ENCODE data around the gene CABP2.
A peak's percentile ranks its signal among the peaks of the same experiment; 100 is the strongest.

Gene CABP2

DNA sequence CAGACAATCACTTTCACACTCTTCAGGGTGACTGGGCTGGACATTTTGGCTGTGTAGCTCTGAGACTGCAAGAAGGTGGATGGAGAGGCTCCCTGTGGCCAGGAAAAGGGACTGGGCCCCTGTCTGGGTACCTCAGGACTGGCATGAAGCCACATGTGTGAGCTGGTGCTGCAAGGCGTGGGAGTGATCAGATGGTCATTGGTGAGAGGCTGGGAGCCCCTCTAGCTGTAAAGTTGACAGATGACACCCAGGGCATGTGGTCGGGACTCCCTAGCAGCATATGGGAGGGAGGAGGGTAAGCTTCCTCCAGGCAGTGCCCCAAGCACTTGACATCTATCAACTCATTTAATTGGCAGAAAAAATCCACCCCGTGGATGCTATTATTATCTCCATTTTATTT, 18.9 kb upstream of the CABP2 start:
- no peaks in the 10 kb centered on the region for H3K36me3 Mint-ChIP-seq (ENCODE audit: low read depth)
- H3K27ac Mint-ChIP-seq = no peak overlapping the region
- H3K9me3 Mint-ChIP-seq = peaks cover 8% of the 10 kb centered on the region
- DNase-seq = no peak
- H3K4me1 Mint-ChIP-seq = peaks cover 13% of the 10 kb centered on the region
- TF ChIP-seq, protein P1, sequence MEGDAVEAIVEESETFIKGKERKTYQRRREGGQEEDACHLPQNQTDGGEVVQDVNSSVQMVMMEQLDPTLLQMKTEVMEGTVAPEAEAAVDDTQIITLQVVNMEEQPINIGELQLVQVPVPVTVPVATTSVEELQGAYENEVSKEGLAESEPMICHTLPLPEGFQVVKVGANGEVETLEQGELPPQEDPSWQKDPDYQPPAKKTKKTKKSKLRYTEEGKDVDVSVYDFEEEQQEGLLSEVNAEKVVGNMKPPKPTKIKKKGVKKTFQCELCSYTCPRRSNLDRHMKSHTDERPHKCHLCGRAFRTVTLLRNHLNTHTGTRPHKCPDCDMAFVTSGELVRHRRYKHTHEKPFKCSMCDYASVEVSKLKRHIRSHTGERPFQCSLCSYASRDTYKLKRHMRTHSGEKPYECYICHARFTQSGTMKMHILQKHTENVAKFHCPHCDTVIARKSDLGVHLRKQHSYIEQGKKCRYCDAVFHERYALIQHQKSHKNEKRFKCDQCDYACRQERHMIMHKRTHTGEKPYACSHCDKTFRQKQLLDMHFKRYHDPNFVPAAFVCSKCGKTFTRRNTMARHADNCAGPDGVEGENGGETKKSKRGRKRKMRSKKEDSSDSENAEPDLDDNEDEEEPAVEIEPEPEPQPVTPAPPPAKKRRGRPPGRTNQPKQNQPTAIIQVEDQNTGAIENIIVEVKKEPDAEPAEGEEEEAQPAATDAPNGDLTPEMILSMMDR (IDR thresholded peaks at IDR 0.05) = no peak
- no peak overlapping the region for H3K4me3 Mint-ChIP-seq
- peaks cover 6% of the 10 kb centered on the region for H3K27me3 Mint-ChIP-seq (ENCODE audit: low read depth, poor library complexity)

DNA sequence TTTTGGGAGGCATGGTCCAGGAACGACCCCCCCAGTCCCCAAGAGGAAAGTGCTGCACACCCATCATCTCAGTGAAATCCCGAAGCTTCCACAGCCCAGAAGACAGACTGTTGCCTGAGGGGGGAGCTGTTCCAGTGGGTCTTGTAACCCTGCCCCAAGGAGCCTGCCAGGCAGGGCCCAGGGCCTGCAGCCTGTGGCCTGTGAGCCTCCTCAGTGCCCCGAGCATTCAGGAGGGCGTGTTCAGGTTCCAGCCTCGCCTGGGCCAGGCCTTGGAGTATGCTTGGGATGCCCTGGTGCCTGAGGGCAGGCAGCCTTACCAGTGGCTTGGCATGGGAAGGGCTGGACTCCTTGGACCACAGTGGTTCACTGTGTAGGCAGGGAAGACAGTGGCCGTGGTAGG, 18.0 kb upstream of the CABP2 start:
- H3K27ac Mint-ChIP-seq = no peak overlapping the region

DNA sequence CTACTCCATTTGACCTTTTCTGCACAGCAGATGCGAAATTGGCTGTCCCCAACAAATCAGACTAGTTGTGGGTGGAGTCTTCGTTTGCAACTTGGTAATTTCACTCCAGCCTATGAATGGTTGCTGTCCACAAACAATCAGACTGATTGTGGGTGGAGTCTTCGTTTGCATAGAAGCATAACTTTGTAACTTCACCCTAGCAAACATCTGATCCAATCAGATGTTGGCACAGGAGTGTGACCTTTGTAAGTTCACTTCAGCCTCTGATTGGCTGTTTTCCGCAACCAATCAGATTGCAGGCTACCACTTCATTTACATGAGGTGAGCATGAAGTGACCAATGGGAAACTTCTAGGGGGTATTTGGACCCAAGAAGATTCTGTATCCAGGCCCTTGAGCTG, 16.3 kb upstream of the CABP2 start:
- Mint-ChIP-seq H3K4me3 (no peak overlapping the region), H3K27me3 (ENCODE audit: low read depth, poor library complexity) (peaks cover 7% of the 10 kb centered on the region)

More for the DNA sequence above, 18.0 kb upstream of the CABP2 start:
- H3K9me3 Mint-ChIP-seq = peaks cover 14% of the 10 kb centered on the region
- DNase-seq = no peak
- H3K4me3 Mint-ChIP-seq = no peak overlapping the region
- TF ChIP-seq, protein P1 (IDR thresholded peaks at IDR 0.05) = no peak
- H3K27me3 Mint-ChIP-seq (ENCODE audit: low read depth, poor library complexity) = peaks cover 7% of the 10 kb centered on the region
- H3K4me1 Mint-ChIP-seq = peaks cover 13% of the 10 kb centered on the region
- H3K36me3 Mint-ChIP-seq (ENCODE audit: low read depth) = no peaks in the 10 kb centered on the region

DNA sequence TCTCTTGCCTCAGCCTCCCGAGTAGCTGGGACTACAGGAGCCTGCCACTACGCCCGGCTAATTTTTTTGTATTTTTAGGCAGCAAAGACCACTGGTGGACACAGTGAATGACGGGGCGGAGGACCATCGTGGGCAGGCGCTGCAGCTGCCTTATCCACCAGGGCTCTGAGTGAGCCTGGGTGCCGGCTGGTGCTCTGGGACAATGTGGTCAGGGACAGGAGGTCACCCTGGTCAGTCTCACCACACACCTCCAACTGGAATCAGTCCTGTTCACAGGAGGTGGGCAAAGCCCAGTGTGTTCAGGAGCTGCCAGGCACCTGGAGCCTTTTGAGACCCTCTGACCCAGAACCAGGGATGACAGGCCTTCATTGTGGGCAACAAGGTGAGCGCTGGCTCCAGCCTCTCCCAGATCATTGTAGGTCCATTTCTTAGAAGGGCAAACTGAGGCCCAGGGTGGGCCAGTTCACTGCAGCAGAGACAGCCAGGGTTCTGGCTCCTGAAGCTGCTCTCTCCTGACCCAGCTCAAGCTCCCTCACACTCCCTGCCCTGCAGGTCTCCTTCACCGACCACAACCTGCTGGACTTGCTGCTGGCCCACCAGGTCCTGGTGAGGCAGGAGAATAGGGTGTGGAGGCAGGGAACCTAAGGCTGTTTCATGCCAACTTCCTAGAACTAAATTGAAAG, 15.7 kb upstream of the CABP2 start:
- DNase-seq = no peak
- Mint-ChIP-seq H3K36me3 (ENCODE audit: low read depth) (no peaks in the 10 kb centered on the region), H3K27me3 (ENCODE audit: low read depth, poor library complexity) (peaks cover 7% of the 10 kb centered on the region), H3K4me3 (no peak overlapping the region), H3K9me3 (peaks cover 33% of the 10 kb centered on the region), H3K27ac (no peak overlapping the region), H3K4me1 (peaks cover 9% of the 10 kb centered on the region)
- TF ChIP-seq, protein P1 (IDR thresholded peaks at IDR 0.05) = no peak

More for the DNA sequence above, 16.3 kb upstream of the CABP2 start:
- TF ChIP-seq, protein P1 (IDR thresholded peaks at IDR 0.05) = no peak
- peaks cover 9% of the 10 kb centered on the region for H3K4me1 Mint-ChIP-seq
- H3K9me3 Mint-ChIP-seq = peaks cover 28% of the 10 kb centered on the region
- no peak overlapping the region for H3K27ac Mint-ChIP-seq
- no peaks in the 10 kb centered on the region for H3K36me3 Mint-ChIP-seq (ENCODE audit: low read depth)
- no peak for DNase-seq

DNA sequence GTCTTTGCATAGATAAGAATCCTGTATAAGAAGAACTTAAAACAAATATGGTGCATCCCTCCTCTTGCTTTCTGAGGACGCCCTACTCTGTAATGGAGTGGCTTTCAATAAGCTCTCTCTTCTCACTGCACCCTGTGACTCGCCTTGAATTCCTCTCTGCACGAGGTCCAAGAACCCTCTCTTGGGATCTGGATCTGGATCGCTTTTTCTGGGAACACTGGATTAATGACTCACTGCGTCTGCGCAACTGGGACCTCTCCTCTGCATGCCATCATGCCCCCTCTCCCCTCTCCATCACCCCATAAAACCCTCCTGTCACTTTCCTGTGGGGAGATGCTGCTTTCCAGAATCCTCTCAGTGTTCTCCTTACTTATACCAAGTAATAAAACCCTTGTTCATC, 15.1 kb upstream of the CABP2 start:
- TF ChIP-seq, protein P1 (IDR thresholded peaks at IDR 0.05) = no peak
- H3K4me1 Mint-ChIP-seq = peaks cover 9% of the 10 kb centered on the region
- peak overlapping the region; percentile 14 for H3K27ac Mint-ChIP-seq
- peaks cover 7% of the 10 kb centered on the region for H3K27me3 Mint-ChIP-seq (ENCODE audit: low read depth, poor library complexity)
- no peaks in the 10 kb centered on the region for H3K36me3 Mint-ChIP-seq (ENCODE audit: low read depth)
- DNase-seq = no peak
- H3K4me3 Mint-ChIP-seq = no peak overlapping the region
- peaks cover 40% of the 10 kb centered on the region for H3K9me3 Mint-ChIP-seq

DNA sequence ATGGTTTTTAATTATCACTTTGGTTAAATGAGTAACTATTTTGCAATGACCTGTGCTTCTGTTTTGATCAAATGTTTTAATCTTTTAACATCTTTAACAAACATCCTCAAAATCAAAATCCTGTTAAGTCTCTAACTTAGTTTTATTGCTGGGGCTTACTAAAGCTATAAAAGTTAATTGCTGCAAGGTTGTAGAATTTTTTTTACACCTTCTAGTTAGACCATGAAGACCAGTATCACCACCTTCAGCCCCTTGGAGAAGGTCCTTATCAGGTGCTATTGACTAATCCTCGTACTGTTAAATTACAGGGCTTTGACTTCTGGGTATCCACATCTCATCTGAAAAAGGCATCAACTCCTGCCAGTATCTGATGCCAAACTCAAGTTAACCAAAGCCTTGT, 12.3 kb upstream of the CABP2 start:
- no peaks in the 10 kb centered on the region for H3K36me3 Mint-ChIP-seq (ENCODE audit: low read depth)
- H3K4me3 Mint-ChIP-seq = no peak overlapping the region

More for the DNA sequence above, 12.3 kb upstream of the CABP2 start:
- Mint-ChIP-seq H3K9me3 (peaks cover 53% of the 10 kb centered on the region), H3K4me1 (no peaks in the 10 kb centered on the region), H3K27ac (no peak overlapping the region), H3K27me3 (ENCODE audit: low read depth, poor library complexity) (peaks cover 7% of the 10 kb centered on the region)
- TF ChIP-seq, protein P1 (IDR thresholded peaks at IDR 0.05) = no peak
- DNase-seq = no peak
